ENCODE measurements around the gene UBQLN1. TPM values are rescaled to one million over a fixed set of nuclear protein-coding genes. Genes with fewer than 3 reads are reported as not detected.

UBQLN1 gene
- total RNA-seq, 2 donors from 2014 or later: 88.1 to 107 TPM

- H3K9me3 ChIP-seq: no peaks in the 10 kb centered on the region
- DNase-seq (ENCODE audit: low spot score): no peak
- no peak overlapping the region for H3K4me3 ChIP-seq
- no peaks in the 10 kb centered on the region for H3K27me3 ChIP-seq (replicated peaks; ENCODE audit: insufficient read depth)
- peaks cover 7% of the 10 kb centered on the region for H3K36me3 ChIP-seq
- no peak for TF ChIP-seq CTCF (IDR thresholded peaks at IDR 0.05)
- H3K27ac ChIP-seq: no peak overlapping the region
- ATAC-seq (ENCODE audit: insufficient number of reproducible peaks, low FRiP score, low read depth): no peak
- H3K4me1 ChIP-seq (ENCODE audit: control insufficient read depth in 1 of 2, low read depth in 2 of 2): no peaks in the 10 kb centered on the region
These were observed 36.3 kb downstream of the UBQLN1 start for GRCh38 chr9:83671451-83671850.

- H3K4me3 ChIP-seq: no peak overlapping the region
- H3K27ac ChIP-seq: no peak overlapping the region
- ATAC-seq (ENCODE audit: insufficient number of reproducible peaks, low FRiP score, low read depth): no peak
- H3K4me1 ChIP-seq (ENCODE audit: control insufficient read depth in 1 of 2, low read depth in 2 of 2): no peaks in the 10 kb centered on the region
- H3K36me3 ChIP-seq: peaks cover 7% of the 10 kb centered on the region
- H3K27me3 ChIP-seq (replicated peaks; ENCODE audit: insufficient read depth): no peaks in the 10 kb centered on the region
- DNase-seq (ENCODE audit: low spot score): no peak
- TF ChIP-seq CTCF (IDR thresholded peaks at IDR 0.05): no peak
- H3K9me3 ChIP-seq: no peaks in the 10 kb centered on the region
These were observed 37.4 kb downstream of the UBQLN1 start for GRCh38 chr9:83670381-83670780.

GRCh38 chr9:83669067-83669466 is 38.7 kb downstream of the UBQLN1 start:
- no peaks in the 10 kb centered on the region for H3K9me3 ChIP-seq
- no peak overlapping the region for H3K4me3 ChIP-seq
- H3K36me3 ChIP-seq: peaks cover 8% of the 10 kb centered on the region

GRCh38 chr9:83665580-83666200 is 42.1 kb downstream of the UBQLN1 start:
- no peaks in the 10 kb centered on the region for H3K4me1 ChIP-seq (ENCODE audit: control insufficient read depth in 1 of 2, low read depth in 2 of 2)
- H3K9me3 ChIP-seq: no peaks in the 10 kb centered on the region
- H3K27ac ChIP-seq: no peak overlapping the region
- no peak for TF ChIP-seq CTCF (IDR thresholded peaks at IDR 0.05)
- no peak overlapping the region for H3K4me3 ChIP-seq
- H3K27me3 ChIP-seq (replicated peaks; ENCODE audit: insufficient read depth): no peaks in the 10 kb centered on the region
- peaks cover 30% of the 10 kb centered on the region for H3K36me3 ChIP-seq
- ATAC-seq (ENCODE audit: insufficient number of reproducible peaks, low FRiP score, low read depth) (no peak), DNase-seq (ENCODE audit: low spot score) (no peak)

More at GRCh38 chr9:83669067-83669466, 38.7 kb downstream of the UBQLN1 start:
- no peak overlapping the region for H3K27ac ChIP-seq
- no peak for ATAC-seq (ENCODE audit: insufficient number of reproducible peaks, low FRiP score, low read depth)
- no peak for DNase-seq (ENCODE audit: low spot score)
- H3K27me3 ChIP-seq (replicated peaks; ENCODE audit: insufficient read depth): no peaks in the 10 kb centered on the region
- no peaks in the 10 kb centered on the region for H3K4me1 ChIP-seq (ENCODE audit: control insufficient read depth in 1 of 2, low read depth in 2 of 2)
- no peak for TF ChIP-seq CTCF (IDR thresholded peaks at IDR 0.05)

GRCh38 chr9:83662933-83663332 is 44.8 kb downstream of the UBQLN1 start:
- H3K9me3 ChIP-seq: no peaks in the 10 kb centered on the region
- H3K27ac ChIP-seq: no peak overlapping the region
- H3K27me3 ChIP-seq (replicated peaks; ENCODE audit: insufficient read depth): no peaks in the 10 kb centered on the region
- TF ChIP-seq CTCF (IDR thresholded peaks at IDR 0.05): no peak
- DNase-seq (ENCODE audit: low spot score) (no peak), ATAC-seq (ENCODE audit: insufficient number of reproducible peaks, low FRiP score, low read depth) (no peak)
- no peak overlapping the region for H3K4me3 ChIP-seq
- H3K4me1 ChIP-seq (ENCODE audit: control insufficient read depth in 1 of 2, low read depth in 2 of 2): no peaks in the 10 kb centered on the region
- H3K36me3 ChIP-seq: peaks cover 41% of the 10 kb centered on the region

Measured in thoracic aorta (tissue), 2 donors.